SKM-1 (cell line): ENCODE results near the gene ASTN2.

Experiments
- DNase-seq: peaks from one replicate; lab custom pipeline; 2025; ENCODE audit not compliant: unreplicated experiment; lab: John Stamatoyannopoulos, UW

The ASTN2 gene

DNA sequence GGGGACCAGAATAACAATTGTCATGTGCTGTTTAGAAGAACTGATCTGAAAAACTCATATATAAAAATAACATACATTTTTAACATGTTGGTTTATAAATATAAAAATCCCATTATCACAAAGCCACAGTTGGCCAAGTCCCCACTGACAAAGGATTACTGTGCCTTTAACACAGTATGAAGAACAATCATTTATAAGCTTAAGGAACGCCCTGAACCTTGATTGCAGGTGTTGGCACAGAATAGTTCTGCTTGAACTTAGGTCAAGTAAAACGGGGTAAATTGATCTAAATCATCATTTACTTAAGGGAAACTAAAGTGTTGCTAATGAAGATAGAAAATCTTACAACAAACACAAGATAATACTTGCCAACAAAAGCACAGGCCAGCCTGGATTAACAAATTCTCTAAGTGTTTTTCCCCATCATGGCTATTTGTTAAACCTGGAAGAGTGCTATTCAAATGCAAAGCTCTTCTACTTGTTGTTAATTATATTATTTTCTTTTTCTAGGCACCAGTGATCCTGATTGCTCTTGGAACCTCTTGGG lies 46.1 kb downstream of the ASTN2 start:
- no peak for DNase-seq

DNA sequence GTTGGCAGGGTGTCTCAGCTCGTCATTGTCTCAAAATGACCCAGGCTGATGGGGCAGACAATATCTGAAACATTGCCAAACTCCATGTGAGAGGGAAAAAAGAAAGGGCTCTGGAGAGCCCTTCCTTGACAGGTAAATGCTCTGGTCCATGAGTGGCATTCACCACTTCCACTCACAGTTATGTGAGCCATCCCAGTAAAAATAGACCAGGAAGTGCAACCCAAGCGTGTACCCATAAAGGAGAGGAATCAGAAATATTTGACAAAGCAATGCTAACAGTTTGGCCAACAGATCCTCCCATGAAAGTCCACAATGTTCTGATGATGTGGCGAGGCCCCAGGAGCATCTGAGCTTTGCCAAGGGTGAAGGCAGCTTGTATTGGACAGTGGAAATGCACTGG lies 49.4 kb downstream of the ASTN2 start:
- no peak for DNase-seq

- DNase-seq, result no peak
Observed at GRCh38 chr9:117363006-117363405, 51.9 kb downstream of the ASTN2 start.

DNA sequence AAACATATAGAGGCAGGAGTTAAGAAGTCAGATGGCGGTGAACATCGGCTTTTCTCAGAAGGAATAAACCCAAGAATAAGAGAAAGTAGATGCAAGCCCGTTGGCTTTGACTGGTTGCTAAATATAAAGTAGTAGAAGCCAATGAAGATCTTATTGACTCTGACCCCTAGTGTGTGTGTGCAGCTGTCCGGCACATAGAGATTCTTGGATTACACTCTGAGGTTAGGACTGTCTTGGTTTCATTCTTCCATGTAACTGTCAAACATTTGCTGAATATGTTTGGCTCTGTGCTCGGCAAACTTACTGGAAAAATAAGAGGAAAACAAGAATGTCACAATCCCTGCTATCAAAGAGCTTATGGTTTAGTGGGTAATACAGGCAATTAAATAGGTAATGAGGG lies 54.9 kb downstream of the ASTN2 start:
- DNase-seq, result no peak

GRCh38 chr9:117355542-117355941 lies 59.3 kb downstream of the ASTN2 start:
- no peak for DNase-seq

- DNase-seq, result no peak
Observed at GRCh38 chr9:117354997-117355396, 59.9 kb downstream of the ASTN2 start.

- no peak for DNase-seq
Observed at GRCh38 chr9:117354244-117354847, 60.5 kb downstream of the ASTN2 start.

DNA sequence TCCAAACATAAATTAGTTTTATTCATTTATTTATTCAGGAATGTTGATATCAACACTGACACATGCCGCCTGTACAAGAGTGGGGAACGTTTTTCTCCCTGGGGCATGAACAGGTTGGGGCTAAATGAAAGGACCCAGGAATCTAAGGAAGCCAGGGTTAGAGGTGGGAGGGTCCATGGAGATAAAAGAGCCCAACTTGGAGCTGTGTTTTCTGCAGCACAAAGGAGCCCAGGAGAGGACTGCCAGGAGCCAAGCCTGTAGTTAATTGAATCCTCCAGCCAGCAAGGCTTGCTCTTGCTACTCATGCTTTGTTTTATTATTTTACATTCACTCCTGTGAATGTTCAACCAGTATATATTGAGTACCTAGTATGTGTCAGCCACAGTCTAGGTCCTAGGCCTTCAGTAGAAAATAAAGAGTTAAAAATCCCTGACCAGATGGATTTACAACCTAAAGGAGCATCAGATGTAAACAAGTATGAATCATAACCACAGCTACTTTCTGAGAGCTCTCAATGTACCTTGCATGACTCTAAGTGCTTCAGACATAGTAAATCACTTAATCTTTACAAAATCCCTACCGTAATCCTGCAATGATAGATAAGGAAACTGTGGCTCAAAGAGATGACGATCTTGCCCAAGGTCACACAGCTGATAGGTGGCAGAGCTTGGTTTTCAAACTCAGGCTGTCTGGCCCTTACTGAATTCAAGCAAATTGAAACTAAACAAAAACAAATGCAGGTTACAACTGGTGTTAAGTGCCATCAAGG lies 69.8 kb downstream of the ASTN2 start:
- no peak for DNase-seq

DNA sequence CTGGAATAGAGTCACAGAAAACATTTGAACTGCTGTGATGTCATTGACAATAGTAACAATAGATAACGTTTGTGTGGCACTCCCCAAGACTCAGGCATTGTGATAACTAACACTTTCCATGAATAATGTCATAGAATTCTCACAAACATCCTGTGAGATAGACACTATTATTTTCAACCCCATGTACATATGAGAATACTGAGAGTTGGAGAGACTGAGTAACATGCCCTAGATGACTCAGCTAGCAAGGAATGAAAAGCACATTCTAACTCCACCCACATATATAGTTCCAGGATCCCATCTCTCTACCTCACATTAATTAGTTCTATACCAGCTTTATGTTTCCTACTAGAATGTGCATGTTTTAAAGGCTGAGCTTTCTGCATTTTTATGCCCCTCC lies 71.4 kb downstream of the ASTN2 start:
- no peak for DNase-seq

GRCh38 chr9:117341151-117341550 lies 73.7 kb downstream of the ASTN2 start:
- no peak for DNase-seq

DNA sequence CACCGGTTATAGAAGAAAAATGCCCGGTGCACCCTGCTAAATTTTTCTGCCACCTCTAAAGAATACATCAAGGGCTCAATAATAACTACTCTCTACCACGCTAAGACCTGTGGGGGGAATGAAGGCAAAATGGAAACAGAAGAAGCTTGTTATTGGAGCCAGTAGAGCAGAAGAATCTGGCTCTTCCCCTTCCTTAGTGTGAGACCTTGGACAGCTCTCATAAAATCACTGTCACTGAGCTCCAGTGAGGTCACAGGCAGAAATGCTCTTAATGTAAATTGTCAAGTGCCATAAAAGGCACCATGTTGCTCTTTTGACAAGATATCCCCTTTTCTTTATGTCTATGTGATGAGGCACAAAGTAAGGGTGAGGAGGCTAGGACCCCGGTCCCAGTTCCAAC lies 74.4 kb downstream of the ASTN2 start:
- DNase-seq, result no peak

DNA sequence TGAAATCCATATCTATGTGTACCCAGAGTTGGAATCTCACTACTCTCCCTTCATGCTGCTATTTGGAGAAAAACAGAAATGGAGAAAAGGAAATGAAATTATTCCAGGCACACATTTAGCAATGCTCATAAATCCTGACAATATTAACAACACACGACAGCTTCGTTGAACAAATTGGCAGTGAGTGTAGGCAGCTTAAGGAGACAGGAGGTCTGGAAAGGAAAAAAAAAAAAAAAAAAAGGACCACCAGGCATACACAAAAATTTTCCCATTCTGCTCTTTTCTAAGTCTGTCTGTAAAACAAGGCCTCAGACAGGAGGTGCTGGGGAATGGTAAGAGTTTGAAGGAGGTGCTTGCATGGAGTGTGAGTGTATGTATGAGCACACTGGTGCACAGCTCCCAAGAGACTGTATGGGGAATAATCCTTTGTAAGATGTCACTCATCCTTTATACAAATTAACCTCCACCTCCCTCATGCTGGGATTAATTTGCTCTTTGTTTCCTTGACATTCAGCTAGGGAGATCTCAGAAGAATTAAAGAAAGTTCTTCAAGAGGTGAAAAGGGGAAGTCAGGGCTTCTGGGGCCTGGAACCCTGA lies 78.9 kb downstream of the ASTN2 start:
- DNase-seq, result no peak

GRCh38 chr9:117334101-117334500 lies 80.8 kb downstream of the ASTN2 start:
- no peak for DNase-seq

GRCh38 chr9:117325831-117326230 lies 89.0 kb downstream of the ASTN2 start:
- DNase-seq, result no peak

- no peak for DNase-seq
Observed at GRCh38 chr9:117325110-117325731, 89.6 kb downstream of the ASTN2 start.

DNA sequence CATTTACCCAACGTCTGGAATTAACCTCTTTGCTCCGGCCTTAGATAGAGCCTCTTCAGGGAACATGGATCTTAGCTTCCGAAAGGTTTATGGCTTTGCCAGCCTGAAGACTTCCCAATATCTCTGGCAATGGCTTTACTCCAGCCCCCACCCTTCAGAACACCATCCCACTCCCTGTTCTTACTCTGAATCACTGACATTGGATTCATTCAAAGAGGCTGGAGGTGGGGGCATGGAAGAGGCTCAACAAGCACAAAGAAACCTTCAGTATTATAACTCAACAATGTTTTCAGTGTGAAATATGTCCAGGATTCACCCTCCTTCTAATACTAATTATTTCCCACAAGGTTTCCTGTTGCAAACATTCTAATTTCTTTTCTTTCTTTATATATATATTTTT lies 91.5 kb downstream of the ASTN2 start:
- no peak for DNase-seq

- no peak for DNase-seq
Observed at GRCh38 chr9:117317192-117317591, 97.7 kb downstream of the ASTN2 start.

GRCh38 chr9:117315236-117315635 lies 99.6 kb downstream of the ASTN2 start:
- no peak for DNase-seq

DNA sequence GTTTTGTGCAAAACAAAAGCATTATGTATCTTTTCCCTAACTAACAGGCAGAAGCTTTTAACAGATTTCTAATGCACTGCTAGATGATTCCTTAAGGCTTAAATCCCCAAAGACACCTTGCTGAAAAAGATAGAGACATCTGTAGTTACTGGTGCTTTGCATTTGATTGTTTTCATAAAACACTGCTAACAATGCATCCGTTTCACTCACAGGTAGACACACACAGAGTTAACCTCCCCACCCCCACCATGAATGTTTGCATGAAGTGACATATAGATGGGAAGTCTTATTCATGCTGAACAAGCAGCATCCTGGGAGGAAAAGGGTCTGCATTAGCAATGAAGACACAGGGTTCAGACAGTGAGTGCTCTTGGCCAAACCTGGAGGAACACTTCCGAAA lies 100.9 kb downstream of the ASTN2 start:
- no peak for DNase-seq

DNA sequence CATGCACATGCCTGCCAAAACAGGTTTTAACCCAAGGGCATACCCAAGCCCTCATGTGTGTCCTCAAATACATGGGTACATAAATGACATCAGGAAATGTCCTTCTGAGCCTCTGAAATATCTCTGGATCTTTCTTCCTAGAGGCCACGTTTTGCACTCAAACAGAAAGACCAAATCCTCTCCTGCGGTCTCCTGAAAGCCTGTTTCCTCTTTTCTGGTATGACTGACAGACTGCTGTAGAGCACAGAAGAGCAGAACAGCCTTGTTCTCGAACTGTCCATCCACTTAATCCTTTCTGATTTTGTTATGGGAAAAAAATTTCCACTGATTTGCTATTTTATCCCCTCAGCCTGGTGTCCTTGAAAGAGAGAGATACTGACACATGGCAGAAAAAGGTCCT lies 107.2 kb downstream of the ASTN2 start:
- DNase-seq, result no peak

GRCh38 chr9:117306032-117306431 lies 108.8 kb downstream of the ASTN2 start:
- DNase-seq, result no peak

DNA sequence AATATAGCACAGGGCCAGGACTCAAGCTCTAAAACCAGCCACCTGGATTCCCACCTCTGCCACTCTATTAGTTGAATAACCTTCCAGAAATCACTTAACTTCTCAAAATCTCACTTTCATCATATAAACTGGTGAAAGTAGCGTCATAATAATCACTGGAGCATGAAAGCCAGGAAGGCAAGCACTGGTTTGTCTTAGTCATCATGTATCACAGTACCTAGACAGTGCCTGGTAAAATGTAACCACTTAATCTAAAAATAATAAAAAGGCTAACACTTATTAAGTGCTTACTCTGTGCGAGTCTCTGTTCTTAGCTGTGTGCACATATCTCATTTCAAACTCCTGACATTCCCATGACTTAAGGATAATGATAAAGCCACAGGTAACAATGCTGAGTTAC lies 109.4 kb downstream of the ASTN2 start:
- DNase-seq, result no peak
